Astrocyte of the hippocampus (primary cell): ENCODE data around the gene ABLIM3.

Source experiments
- DNase-seq: peaks from one replicate; pipeline ENCODE4 v3.0.0; 2011; ENCODE audit warnings: low read depth, low spot score

ABLIM3 gene

GRCh38 chr5:149217803-149218155, 76.5 kb downstream of the ABLIM3 start:
- DNase-seq, result peak; percentile 55

GRCh38 chr5:149219584-149219983, 78.3 kb downstream of the ABLIM3 start:
- DNase-seq, result no peak

- DNase-seq, result no peak
Measured at GRCh38 chr5:149220750-149221149, 79.5 kb downstream of the ABLIM3 start.

- DNase-seq, result no peak
Measured at GRCh38 chr5:149221326-149221725, 80.0 kb downstream of the ABLIM3 start.

- DNase-seq, result no peak
Measured at GRCh38 chr5:149221731-149222342, 80.5 kb downstream of the ABLIM3 start.

GRCh38 chr5:149223081-149223848, 82.0 kb downstream of the ABLIM3 start:
- DNase-seq, result no peak

GRCh38 chr5:149224282-149224681, 83.0 kb downstream of the ABLIM3 start:
- no peak for DNase-seq

- peak; percentile 35 for DNase-seq
Measured at GRCh38 chr5:149227168-149227826, 86.0 kb downstream of the ABLIM3 start.

GRCh38 chr5:149228618-149229297, 87.5 kb downstream of the ABLIM3 start:
- DNase-seq, result peak; percentile 79

- DNase-seq, result no peak
Measured at GRCh38 chr5:149229298-149229937, 88.1 kb downstream of the ABLIM3 start.

GRCh38 chr5:149235841-149236240, 94.5 kb downstream of the ABLIM3 start:
- DNase-seq, result no peak

- no peak for DNase-seq
Measured at GRCh38 chr5:149237662-149238061, 96.4 kb downstream of the ABLIM3 start.

GRCh38 chr5:149238540-149238939, 97.2 kb downstream of the ABLIM3 start:
- no peak for DNase-seq

GRCh38 chr5:149239917-149240316, 98.6 kb downstream of the ABLIM3 start:
- no peak for DNase-seq

- no peak for DNase-seq
Measured at GRCh38 chr5:149240354-149240998, 99.2 kb downstream of the ABLIM3 start.

GRCh38 chr5:149242339-149242738, 101.0 kb downstream of the ABLIM3 start:
- no peak for DNase-seq

- DNase-seq, result no peak
Measured at GRCh38 chr5:149246906-149247305, 105.6 kb downstream of the ABLIM3 start.

GRCh38 chr5:149247726-149248125, 106.4 kb downstream of the ABLIM3 start:
- DNase-seq, result no peak

GRCh38 chr5:149251546-149251945, 110.3 kb downstream of the ABLIM3 start:
- DNase-seq, result no peak

GRCh38 chr5:149254506-149254905, 113.2 kb downstream of the ABLIM3 start:
- DNase-seq, result peak; percentile 64

GRCh38 chr5:149256451-149256850, 115.2 kb downstream of the ABLIM3 start:
- peak; percentile 41 for DNase-seq
